ENCODE results near the gene SIDT2. TPM values are rescaled to one million over a fixed set of nuclear protein-coding genes. Genes with fewer than 3 reads are reported as not detected.
A peak's percentile ranks its signal among the peaks of the same experiment; 100 is the strongest.
"Not testable (repeated sequence)": the region's sequence is repeated elsewhere in the genome, so short reads cannot be mapped to it uniquely, and the experiment has no call there.

The SIDT2 gene
- total RNA-seq (2014; rRNA removed; shearing (Covaris generic)), result 3.3 and 5.1 TPM in 2 replicates

DNA sequence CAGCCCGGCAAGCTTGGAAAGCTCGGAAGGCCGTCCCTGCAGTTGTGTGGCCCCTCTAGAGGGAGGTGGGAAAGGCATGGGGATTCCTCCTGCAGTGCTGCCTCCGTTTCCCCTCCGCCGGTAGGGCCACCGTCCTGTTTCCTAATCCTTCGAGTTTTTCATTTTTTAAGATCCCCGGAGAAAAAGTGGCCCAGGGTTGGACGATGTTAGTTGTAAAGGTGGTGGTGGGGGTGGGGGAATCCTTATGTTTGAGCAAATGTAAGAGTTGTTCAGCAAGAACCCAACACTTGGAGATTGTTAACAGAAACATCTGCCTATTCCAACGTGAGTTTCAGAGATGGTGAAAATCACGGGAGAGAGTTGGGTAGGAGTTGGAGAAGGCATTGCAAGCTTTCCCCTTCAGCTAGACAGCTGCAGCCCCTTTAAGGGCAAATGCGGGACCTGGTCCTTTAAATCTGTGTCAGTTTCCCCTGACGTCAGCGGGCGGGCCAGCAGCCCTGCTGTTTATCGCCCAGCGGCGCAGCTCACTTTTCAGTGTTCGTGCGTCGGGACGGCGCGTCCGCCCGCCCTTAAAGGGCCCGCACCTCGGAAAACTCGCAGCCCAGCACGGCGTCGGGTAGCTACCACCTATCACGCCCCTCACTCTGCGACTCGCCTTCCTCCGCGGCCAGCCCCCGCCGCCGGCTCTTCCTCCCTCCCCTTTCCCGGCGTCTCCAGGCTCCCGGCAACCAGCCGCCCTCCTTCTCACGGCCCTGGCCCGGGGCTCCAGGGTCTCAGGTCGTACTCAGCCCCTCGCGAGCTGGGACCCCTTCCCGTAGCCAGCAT, at the start of gene SIDT2:
Gene SIDT2 (plus strand): TSS at position 534 of the 825 bp plus-strand sequence. CDS start 521 bp downstream, outside the sequence.
- DNase-seq (ENCODE audit: low read depth), result peak; percentile 92

DNA sequence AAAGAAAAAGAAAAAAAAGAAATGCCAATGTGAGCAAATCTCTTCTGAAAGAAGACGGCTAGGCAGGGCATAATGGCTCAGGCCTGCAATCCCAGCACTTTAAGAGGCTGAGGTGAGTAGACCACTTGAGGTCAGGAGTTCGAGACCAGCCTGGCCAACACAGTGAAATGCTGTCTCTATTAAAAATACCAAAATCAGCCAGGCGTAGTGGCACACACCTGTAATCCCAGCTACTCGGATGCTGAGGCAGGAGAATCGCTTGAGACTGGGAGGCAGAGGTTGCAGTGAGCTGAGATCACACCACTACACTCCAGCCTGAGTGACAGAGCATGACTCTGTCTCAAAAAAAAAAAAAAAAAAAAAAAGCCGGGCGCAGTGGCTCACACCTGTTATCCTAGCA, 48.1 kb upstream of the SIDT2 start:
- DNase-seq (ENCODE audit: low read depth), result not testable (repeated sequence)

DNA sequence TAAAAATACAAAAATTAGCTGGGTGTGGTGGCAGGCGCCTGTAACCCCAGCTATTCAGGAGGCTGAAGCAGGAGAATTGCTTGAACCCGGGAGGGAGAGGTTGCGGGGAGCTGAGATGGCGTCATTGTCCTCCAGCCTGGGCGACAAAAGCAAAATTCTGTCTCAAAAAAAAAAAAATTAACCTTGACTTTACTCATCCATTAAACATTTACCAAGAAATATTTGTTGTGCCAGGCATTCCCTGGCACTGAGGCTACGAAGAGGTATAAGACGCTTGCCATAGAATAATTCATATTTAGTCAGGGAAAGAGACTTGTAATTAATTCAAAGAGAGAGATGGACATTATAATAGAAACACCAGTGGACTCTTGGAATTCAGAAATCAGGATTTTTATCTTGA, 47.7 kb upstream of the SIDT2 start:
- no peak for DNase-seq (ENCODE audit: low read depth)

DNA sequence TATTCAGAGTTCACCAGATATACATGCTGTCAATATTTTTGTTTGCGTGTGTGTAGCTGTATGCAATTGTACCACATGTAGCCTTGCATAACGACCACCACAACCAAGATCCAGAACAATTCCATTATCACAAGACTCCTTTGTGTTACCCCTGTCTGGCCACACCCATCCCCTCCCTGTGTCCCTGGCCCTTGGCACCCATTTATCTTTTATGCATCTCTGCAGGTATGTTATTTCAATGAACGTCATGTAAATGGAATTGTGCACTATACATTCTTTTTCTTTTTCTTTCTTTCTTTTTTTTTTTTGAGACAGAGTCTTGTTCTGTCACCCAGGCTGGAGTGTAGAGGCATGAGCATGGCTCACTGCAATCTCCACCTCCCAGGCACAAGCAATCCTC, 44.1 kb upstream of the SIDT2 start:
- no peak for DNase-seq (ENCODE audit: low read depth)

DNA sequence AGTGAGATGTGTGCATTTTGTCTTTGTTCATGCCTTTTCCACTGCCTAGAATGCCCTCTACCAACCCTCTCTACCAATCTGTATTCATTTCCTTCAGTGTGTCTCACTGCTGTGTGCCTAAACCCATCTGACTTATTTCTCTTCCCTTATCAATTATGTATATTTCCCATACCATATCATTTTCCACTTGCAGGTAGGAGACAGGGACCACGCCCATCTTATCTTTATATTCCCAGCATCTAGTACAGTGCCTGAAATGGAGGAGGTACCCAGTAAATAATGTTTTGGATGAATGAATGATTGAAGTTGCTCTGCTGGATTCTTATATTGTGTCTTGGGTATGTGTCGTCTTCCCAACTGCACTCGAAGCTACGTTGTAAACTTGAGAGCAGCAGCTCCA, 43.6 kb upstream of the SIDT2 start:
- not testable (repeated sequence) for DNase-seq (ENCODE audit: low read depth)

DNA sequence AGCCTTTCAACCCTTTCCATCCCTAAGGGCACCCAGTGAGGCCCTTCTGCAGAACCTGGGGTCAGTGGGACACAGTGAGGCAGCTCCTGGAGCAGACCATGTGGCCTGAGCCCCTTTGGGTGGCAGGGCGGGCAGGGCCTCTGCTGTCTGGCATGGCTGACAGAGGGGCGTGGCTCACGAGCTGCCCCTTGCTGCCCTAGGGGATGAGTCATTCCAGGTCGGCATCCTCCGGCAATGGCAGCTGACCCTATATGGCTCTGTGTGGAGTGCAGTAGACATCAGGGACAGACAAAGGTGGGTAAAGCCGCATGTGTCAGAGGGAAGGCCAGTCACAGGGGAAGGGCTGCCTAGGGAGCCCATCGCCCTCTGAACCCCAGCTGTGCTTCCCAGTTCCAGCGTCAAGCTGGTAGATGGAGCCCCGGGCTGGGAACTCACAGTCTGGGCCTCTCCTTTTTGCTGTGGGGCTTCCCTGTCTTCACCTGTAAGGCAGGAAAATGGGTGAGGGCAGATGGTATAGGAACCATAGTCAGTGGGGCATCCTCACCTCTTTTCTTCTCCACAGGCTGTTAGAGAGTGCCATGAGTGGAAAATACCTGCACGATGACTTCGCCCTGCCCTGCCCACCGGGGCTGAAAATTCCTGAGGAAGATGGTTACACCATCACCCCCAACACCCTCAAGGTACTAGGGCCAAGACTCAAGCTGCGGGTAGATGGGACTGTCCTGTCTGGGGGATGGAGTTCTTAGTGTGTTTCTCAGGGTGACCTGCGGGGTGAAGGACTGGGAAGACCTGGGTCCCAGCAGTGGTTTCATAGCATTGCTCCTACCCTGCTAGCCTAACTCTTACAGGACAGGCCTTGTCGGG, 41.1 kb upstream of the SIDT2 start:
- not testable (repeated sequence) for DNase-seq (ENCODE audit: low read depth)

DNA sequence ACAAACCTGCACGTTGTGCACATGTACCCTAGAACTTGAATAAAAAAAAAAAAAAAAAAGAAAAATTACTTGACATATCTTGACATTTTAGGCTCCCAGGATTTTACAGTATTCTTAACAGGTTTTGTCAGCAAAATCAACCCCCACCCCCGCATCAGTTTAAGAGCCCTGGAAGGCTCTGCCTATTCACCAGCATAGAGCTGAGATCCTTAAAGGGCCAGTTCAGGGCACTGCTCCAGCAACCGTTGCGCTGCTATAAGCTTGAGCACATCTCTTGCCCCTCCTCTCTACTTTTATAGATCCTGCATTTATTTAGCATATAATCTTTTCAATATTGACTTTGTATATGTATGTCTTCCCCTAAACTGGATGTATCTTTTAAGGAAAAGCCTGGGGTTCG, 35.2 kb upstream of the SIDT2 start:
- DNase-seq (ENCODE audit: low read depth), result peak; percentile 42

DNA sequence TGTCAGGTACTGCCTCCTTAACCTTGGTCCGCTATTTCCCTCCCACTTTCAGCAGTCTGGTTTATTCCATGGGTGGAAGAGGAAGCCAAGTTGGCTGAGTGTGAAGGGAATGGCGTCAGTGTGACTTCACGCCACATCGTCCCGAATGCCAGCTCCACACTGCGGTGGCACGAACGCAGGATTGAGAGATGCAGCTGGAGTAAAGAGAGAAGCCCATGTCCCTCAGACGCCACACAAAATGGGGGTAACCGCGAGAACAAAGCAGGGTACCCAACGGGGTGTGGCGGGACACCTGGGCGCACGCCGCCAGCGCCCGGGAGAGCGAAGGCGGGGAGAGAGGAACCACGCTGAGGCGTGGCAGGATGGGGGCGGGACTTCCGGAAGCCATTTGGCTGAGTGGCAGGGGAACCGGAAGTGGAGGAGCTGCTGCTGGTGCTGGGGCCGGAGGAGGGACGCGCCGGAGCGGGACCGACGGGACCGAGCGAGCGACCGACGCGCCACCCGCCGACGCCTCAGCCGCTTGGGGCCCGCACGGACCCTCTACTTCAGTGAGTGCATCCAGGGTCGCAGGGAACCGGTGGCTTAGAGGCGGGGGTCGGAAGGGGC, 34.6 kb upstream of the SIDT2 start, which contains the start of gene PAFAH1B2:
Gene PAFAH1B2 (plus strand): TSS at position 417 of the 606 bp plus-strand sequence. CDS start 8,161 bp downstream, outside the sequence.
- peak; percentile 95 for DNase-seq (ENCODE audit: low read depth)

DNA sequence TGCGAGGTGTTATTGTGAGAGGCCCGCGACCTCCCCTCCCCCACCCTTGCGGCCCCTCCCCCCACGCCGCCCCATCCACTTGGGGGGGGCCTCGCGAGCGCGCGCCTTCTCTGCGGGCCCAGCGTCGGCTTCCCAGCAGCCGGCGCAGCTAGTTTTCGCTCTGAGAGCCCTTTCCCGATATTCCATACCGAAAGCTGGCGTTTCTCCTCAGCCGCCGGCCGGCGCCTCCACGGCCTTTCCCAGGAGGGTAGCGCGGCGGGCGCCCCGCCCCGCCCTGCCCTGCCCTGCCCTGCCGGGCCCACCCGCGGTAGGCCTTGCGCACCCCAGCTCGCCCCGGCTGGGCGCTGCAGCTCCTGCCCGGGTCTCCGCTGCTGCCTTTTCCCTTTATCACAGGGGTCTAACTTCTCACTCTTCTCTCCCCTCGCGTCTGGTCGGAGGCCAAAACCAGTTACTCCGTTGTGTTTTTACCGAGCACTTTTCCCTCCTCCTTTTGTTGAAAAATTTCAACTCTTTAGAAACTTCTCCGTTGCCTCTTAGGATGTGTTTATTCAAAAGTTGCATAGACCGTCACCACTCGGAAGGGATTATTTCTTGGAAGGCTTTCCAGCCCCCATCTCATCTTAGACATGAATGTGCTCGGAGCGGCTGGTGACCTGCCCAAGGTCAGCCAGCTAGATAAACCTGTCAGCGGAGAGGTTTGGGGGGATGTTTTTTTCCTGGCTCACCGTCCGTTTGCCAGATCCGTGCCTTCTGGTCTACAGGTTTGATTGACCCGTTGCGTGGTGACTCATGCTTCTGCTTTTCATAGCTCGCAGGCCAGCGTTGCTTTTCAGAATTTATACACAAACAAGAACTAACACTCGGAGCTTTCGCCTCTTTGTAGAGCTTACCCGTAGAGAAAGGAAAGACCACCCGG, 33.8 kb upstream of the SIDT2 start:
- peak; percentile 64 for DNase-seq (ENCODE audit: low read depth)

DNA sequence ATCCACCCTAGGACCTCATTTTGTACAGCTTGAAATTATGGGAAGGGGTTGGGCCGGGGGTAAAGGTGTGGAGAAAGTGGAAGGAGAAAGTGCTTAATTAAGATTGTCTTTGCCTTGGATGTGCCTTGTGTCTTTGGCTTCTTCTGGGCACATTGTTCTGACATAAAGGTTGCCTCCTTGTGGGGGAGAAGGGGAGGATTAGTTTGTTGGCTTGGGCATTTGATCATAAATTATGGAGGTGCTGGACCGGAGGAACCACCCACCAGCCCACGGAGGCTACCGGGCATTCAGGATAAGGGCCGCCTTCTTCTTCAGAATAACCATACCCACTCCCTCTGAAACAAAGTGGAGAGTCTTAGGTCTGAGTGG, 33.2 kb upstream of the SIDT2 start:
- peak; percentile 47 for DNase-seq (ENCODE audit: low read depth)

DNA sequence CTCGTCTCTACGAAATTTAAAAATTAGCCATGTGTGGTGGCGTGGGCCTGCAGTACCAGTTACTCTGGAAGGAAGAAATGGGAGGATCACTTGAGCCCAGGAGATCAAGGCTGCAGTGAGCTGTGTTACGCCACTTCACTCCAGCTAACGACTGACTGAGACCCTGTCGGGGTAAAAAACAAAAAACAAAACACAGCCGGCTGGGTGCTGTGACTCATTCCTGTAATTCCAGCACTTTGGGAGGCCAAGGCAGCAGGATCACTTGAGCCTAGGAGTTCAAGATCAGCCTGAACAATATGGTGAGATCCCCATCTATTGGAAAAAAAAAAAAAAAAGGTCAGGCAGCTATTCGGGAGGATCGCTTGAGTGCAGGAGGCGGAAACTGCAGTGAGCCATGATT, 32.0 kb upstream of the SIDT2 start:
- DNase-seq (ENCODE audit: low read depth), result peak; percentile 30

DNA sequence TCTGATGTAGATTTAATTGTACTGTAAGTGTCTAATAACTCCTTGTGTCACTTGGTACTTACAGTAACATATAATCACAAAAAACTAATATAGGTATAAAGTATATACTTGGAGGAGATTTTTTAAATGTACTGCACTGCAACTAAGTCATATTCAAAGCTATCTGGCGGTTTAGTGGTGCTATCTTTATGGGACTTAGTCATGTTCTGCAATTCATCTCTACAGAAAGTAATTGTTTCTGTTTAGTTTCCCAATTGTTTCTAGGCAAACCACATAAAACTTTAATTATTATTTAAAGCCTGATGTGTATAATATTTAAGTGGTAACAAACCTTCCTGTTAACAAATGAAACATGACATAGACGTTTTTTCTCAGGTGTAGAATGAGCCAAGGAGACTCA, 26.5 kb upstream of the SIDT2 start:
- no peak for DNase-seq (ENCODE audit: low read depth)

DNA sequence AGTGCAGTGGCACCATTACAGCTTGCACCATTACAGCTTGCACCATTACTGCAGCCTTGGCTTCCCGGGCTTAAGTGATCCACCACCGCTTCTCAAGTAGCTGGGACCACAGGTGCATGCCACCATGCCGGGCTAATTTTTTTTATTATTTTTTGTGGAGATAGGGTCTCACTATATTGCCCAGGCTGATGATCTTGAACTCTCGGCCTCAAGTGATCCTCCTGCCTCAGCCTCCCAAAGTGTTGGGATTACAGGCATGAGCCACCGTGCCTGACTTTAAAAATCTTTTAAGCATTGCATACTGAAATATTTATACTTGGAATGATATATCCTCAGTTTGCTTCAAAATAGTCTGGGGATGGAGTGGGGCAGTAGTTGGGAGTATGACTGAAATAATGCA, 24.1 kb upstream of the SIDT2 start:
- no peak for DNase-seq (ENCODE audit: low read depth)

DNA sequence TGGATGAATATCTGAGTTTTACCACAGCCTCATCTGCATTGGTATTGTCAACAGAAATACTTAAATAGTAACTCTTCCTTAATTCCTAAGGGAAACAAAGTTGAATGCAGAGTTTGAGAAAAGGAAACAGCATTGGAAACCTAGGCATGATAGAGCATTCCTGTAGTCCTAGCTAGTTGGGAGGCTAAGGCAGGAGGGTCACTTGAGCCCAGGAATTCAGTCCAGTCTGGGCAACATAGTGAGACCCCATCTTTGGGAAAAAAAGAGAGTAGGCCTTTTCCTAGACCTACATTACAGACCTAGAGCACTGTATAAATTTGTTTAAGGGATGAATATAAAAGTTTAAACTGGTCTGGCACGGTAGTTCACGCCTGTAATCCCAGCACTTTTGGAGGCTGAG, 21.0 kb upstream of the SIDT2 start:
- no peak for DNase-seq (ENCODE audit: low read depth)

DNA sequence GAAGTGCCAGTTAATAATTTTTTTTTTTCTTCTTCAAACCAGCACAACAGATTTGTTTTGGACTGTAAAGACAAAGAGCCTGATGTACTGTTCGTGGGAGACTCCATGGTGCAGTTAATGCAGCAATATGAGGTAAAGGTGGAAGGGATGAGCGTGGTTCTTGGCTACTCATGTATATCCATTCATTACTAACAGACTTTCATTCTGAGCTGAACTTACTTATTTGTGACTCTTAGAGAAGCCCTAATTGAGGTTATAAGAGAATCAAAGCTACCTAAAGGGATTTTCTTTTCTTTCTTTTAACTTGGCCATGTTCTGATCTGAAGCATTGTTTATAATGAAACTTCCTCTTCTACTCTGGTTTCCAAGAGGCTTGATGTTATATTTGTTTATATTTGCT, 18.7 kb upstream of the SIDT2 start:
- DNase-seq (ENCODE audit: low read depth), result no peak

DNA sequence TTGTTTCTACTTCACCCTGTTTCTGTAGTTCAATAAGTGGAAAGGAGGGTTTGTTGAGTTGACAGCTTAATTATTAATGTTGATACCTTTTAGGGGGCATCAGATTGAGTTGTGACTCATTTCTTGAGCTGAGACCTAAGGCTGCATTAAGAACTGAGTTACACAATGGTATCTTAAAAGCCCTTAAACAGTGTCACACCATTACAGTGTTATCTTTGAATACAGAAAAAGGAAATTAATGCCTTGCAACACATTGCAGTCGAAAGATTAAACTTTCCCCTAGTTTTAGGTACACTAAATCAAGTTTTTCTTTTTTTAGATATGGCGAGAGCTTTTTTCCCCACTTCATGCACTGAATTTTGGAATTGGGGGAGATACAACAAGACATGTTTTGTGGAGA, 17.7 kb upstream of the SIDT2 start:
- DNase-seq (ENCODE audit: low read depth), result no peak

DNA sequence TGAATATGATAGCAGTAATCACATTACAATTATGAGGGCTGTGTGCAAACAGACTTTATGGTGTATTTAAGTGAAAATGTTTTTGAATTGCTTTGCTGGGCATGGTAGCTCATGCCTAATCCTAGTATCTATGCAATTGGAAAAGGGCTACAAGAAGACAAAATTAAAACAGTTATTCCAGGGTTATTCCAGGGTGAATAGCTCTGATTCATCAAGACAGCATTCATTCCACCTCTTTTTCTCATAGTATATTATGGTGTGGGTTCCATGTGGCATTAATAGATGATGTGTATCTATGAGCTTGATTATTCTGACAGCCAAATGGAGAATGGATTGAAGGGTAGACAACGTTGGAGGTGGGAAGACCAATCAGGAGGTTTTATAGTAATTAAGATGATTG, 12.1 kb upstream of the SIDT2 start:
- no peak for DNase-seq (ENCODE audit: low read depth)

DNA sequence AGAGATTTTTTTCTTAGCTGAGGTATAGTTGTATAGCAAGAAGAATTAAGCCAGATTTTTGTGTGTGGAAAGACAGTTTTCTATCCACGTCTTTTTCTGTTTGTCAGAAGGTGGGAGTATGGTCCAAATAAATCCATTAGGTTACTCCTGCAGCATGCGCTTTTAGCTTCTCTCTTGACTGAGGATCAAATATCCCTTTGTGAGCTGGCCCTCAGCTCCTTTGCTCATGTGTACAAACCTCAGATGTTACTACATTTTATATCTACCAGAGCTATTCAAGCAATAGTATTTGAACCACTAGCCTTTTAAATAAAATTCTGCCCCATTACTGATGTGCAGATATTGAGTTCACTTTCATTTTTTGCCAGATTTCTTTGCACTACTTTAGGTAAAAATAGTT, 8.8 kb upstream of the SIDT2 start:
- DNase-seq (ENCODE audit: low read depth), result no peak

DNA sequence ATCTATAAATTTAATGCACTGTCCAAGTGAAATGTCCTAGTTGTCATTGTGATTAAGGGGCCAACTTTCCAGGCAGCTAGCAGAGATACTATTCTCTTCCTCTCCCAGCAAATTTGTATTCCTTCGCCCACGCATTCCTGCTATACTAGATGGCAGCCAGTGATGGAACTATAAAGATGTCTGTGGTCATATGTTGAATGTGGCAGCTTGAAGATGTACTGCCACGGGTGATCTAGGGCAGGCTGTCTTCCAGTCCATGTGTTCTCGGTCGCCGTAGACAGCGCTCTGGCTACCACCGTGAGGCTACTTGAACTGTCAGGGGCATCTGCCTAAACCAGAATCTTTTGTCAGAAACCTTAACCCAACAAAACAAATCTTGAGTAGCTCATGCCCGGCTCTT, 8.3 kb upstream of the SIDT2 start:
- DNase-seq (ENCODE audit: low read depth), result no peak

DNA sequence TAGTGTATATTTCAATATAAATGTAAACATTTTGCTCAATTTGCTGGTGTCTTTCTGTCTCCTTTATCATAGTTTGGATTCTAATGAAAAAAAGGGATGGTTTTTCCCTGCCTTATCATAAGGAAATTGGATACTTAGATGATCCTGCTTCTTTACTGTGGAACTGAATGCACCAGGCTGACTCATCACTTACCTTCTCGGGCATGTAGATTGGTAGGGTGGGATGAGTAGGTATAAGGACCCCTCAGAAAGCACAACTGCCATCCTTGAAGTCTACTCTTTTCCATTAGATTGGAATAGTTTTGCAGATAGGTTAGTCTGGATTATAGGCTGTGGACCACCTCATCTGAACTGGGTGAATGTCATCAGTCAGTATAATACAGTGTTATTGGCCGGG, 7.5 kb upstream of the SIDT2 start:
- DNase-seq (ENCODE audit: low read depth), result no peak

DNA sequence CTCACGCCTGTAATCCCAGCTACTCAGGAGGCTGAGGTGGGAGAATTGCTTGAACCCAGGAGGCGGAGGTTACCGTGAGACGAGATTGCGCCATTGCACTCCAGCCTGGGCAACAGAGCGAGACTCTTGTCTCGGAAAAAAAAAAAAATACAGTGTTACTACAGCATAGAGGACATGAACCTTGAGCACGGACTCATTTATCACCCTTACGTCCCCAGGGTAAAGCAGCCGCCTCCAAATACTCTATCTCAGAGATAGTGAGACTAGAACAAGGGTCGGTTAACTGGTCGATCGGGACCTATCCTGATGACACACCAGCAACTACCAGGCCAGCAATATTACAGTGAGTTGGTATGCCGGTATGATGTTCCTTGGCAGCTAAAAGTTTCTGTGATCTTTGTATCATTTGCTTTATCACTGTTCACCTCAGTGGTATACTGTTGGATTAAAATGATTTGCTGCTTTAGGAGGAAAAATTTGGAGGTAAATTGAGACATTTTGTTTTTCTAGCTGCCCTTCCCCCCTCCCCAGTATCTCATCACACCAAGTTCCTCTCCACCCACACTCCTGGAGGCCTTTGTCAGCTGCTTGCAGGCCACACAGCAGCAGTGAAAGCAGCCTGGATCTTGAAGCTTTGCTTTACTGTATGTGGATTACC, 7.0 kb upstream of the SIDT2 start:
- no peak for DNase-seq (ENCODE audit: low read depth)

All from Daoy (cell line).